Fibroblast of pulmonary artery (primary cell): ENCODE data around the gene ADNP.

Experiments
- DNase-seq: peaks from one replicate; pipeline ENCODE4 v3.0.0-alpha.2; 2010; ENCODE audit warnings: low read depth
- H3K4me3 ChIP-seq: replicated peaks from 2 replicates; pipeline ENCODE4 v1.5.1; 2011; ENCODE audit warnings: low read depth, mild to moderate bottlenecking, control low read depth, low read length, moderate library complexity
- TF ChIP-seq, protein P1 (sequence below): IDR thresholded peaks from 2 replicates; pipeline ENCODE4 v1.5.1; 2011; ENCODE audit warnings: mild to moderate bottlenecking, control low read depth, low read length, inconsistent platforms; ENCODE audit errors: missing control alignments

The ADNP gene

DNA sequence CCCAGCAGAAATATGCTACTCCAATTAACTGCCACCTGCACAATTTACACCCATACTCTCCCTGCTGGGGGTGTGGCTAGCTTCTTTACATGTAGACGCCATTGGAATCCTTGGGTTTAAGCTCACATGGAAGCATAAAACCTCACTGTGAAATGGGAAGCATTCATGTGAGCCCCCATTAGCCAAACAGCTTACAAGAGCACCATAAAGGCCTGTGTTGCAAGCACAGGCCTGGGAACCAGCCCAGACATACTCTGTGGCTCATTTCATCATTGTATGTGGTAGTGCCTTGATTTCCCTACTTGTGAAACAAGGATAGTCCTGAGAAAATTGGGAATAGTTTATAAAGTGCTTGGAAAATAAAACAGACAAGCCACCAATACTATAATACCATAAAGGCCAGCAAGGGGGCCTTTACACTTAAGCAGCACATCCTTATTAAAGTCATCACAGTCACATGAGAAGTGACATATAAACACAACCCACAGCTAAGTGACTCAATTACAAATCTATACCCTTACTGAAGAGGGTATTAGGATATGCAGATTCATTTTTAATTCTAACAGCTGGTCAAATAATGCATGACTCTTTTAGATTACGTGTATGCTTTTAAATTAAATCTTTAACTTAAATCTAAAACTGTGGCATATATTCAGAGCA, 6.8 kb downstream of the ADNP start:
- DNase-seq, result no peak
- TF ChIP-seq, protein P1, sequence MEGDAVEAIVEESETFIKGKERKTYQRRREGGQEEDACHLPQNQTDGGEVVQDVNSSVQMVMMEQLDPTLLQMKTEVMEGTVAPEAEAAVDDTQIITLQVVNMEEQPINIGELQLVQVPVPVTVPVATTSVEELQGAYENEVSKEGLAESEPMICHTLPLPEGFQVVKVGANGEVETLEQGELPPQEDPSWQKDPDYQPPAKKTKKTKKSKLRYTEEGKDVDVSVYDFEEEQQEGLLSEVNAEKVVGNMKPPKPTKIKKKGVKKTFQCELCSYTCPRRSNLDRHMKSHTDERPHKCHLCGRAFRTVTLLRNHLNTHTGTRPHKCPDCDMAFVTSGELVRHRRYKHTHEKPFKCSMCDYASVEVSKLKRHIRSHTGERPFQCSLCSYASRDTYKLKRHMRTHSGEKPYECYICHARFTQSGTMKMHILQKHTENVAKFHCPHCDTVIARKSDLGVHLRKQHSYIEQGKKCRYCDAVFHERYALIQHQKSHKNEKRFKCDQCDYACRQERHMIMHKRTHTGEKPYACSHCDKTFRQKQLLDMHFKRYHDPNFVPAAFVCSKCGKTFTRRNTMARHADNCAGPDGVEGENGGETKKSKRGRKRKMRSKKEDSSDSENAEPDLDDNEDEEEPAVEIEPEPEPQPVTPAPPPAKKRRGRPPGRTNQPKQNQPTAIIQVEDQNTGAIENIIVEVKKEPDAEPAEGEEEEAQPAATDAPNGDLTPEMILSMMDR, result no peak
- no peak overlapping the region for H3K4me3 ChIP-seq

DNA sequence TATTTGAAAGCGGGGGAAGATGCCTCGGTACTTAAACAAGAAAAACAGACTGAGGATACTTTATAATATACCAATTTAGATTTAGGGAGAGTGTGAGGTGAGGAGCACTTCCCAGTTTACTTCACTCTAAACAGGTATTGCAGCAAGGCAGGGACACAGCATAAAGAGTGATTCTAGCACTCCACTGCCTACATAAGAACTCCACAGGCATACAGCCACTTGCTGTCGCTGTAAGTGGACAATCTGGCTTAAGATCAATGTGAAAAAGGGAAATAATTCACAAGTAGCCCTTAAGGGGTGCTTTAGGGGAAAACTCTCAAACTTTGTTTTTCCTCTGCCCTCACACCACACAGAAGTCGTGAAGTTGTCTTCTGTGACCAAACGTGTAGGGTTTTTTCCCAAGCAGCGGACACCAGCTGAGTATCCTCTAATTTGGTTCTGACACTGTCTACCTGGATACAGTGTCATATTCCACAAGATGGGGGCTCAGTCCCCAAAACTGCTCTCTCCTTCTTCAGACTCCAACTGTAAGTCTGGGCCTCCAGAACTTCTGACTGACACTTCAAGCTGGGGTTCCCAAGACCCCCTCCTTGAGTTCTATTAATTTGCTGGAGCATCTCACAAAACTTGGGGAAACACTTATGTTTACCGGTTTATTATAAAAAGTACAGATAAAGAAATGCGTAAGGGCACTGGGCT, 9.3 kb downstream of the ADNP start:
- no peak overlapping the region for H3K4me3 ChIP-seq
- TF ChIP-seq, protein P1, result no peak
- no peak for DNase-seq

DNA sequence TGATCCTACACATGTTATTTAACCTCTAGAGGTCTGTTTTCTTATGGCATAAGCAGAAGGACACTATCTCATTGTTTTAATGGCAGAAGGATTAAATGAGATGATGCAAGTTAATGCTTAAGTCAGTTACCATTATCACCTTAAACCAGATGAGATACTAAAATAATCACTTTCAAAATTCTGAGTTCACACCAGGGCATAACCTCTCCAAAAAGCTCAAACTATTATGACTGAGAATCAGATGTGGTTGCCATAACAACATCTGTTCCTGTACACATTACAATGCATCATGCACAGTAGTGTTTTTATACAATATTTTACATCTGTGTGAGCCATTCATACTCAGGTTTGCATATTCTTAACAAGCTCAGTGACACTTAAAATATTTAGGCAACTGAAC, 10.2 kb downstream of the ADNP start:
- H3K4me3 ChIP-seq, result no peak overlapping the region
- peak; percentile 45 for DNase-seq
- TF ChIP-seq, protein P1, result no peak

DNA sequence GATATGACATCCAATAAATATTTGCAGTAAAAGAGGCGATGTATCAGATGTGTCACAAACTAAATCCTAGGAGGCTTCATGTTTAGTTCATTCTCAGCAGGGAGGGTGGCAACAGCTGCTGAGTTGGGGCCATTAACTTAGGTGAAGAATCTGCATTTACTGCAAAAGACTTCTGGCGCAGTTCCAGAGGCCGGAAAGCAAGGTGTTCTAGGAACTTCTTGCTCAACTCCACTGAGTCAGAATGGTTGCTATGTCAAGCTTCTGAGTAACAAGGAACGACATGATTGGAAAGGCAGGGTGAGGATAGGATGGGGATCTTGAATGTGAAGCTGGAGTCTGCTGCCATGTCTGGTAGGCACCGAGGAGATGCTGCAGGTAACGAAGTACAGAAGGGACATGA, 11.7 kb downstream of the ADNP start:
- TF ChIP-seq, protein P1, result no peak
- no peak overlapping the region for H3K4me3 ChIP-seq
- peak; percentile 90 for DNase-seq

DNA sequence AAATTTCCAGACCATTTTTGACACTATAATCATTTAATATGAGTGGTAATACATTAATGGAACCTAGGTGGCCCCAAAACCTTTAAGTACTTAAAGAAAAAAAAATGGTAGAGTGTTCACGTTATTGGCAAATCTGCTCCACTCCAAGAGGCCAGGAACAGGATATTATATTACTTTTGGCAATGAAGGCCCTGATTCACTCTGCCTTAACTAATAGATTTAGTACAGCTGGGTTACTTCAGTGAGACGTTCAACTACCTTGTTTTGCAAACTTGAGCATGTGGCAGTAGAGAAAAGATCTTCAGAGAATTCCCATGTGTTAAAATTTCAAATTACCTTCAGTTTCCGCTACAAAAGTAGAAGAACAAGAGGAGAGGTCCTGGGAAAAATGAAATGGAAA, 12.8 kb downstream of the ADNP start:
- H3K4me3 ChIP-seq, result no peak overlapping the region
- TF ChIP-seq, protein P1, result no peak
- peak; percentile 64 for DNase-seq

DNA sequence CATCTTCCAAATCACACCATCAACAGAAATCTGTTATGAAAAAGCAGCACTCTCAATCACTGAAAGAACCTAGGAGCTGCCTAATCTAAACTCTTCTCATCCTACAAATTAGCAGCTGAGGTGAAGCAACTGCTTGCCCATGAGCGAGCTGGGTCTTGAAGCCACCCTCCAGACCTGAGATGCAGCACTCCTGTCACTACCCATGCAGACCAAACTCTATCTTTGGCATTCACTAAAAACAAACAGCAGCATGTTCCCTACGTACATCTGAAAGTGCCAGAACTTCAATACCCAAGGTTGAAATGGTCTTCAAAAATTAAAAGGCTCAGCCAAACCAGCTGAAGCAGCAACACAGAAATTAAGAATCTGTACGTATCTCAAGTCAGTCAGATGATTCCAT, 14.3 kb downstream of the ADNP start:
- H3K4me3 ChIP-seq, result no peak overlapping the region
- TF ChIP-seq, protein P1, result no peak
- DNase-seq, result no peak

DNA sequence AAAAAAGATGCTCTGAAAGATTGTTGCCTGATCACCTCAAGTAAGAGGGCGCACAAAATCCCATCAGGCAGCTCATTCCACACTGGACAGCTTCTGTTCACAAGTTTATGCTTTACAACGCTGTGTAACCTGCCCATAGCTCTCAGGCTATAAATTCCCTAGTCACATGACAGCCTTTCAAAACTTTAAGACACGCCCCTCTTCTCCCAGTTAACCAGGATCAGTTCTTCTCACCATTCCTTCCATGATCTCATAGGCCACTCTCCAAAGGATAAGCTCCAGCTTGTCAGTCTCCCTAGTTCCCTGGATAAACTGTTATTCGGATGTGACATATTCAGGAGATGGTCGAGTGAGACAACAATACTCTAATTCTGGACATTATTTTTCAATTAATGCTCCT, 15.0 kb downstream of the ADNP start:
- peak; percentile 60 for DNase-seq
- TF ChIP-seq, protein P1, result no peak

More for the DNA sequence above, 15.0 kb downstream of the ADNP start:
- H3K4me3 ChIP-seq, result no peak overlapping the region
